Liver (tissue), 3 donors: ENCODE measurements around the gene SOBP.

Source experiments
- HNF4A ChIP-seq, 2 donors: conservative IDR thresholded peaks; 2 replicates each; pipeline ENCODE4 v1.6.1; 2016; ENCODE audit warnings: antibody characterized with exemption in 2 of 2, mild to moderate bottlenecking in 2 of 2
- NR2F2 ChIP-seq: IDR thresholded peaks from 2 replicates; pipeline ENCODE4 v1.6.1; 2016; ENCODE audit warnings: antibody characterized with exemption
- RXRA ChIP-seq, 2 donors: IDR thresholded peaks; 2 replicates each; pipeline ENCODE4 v1.6.1; 2017 to 2018; ENCODE audit warnings: antibody characterized with exemption in 2 of 2, mild to moderate bottlenecking in 1 of 2
- TF ChIP-seq, protein P1 (sequence below): IDR thresholded peaks from 2 replicates; pipeline ENCODE4 v1.6.1; 2016; ENCODE audit warnings: antibody characterized with exemption
- TF ChIP-seq, protein P2 (sequence below): IDR thresholded peaks from 2 replicates; pipeline ENCODE4 v1.6.1; 2016; ENCODE audit warnings: antibody characterized with exemption
- TF ChIP-seq, protein P3 (sequence below): fragments of 150-350 bp; IDR thresholded peaks from 2 replicates; pipeline ENCODE4 v1.5.1; 2017; ENCODE audit warnings: improper control_type of control experiment, low read depth, low read length; ENCODE audit not compliant: missing input control
- donor health status: healthy.
- donor health status: healthy.

DNA sequence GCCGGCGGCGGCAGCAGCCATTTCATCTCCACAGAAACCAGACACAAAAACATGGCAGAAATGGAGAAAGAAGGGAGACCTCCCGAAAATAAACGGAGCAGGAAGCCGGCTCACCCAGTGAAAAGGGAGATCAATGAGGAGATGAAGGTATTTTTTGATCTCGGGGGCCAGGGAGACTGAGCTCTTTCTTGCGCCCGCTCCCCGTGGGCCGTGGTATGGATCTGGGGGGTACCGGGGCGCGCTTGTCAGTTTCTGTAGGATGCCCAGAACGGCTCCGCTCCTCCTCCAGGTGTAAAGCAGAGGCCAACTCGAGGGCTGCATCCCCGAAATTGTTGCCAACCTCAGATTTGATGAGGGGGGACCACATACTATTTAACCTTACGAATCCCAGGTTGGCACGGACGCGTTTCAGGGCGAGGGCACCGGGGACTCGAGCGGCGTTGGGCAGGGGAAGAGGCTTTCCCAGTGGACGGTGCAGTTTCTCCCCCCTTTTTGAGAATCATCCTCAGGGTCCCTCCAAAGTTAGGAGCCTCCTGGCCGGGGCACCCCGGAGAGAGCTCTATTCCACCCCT is 735 bp downstream of the SOBP start:
- TF ChIP-seq HNF4A (conservative IDR thresholded peaks at IDR 0.05) (no peak), NR2F2 (no peak), RXRA (IDR thresholded peaks at IDR 0.05) (no peak)
- TF ChIP-seq, protein P1, sequence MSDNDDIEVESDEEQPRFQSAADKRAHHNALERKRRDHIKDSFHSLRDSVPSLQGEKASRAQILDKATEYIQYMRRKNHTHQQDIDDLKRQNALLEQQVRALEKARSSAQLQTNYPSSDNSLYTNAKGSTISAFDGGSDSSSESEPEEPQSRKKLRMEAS, result no peak
- TF ChIP-seq, protein P2, sequence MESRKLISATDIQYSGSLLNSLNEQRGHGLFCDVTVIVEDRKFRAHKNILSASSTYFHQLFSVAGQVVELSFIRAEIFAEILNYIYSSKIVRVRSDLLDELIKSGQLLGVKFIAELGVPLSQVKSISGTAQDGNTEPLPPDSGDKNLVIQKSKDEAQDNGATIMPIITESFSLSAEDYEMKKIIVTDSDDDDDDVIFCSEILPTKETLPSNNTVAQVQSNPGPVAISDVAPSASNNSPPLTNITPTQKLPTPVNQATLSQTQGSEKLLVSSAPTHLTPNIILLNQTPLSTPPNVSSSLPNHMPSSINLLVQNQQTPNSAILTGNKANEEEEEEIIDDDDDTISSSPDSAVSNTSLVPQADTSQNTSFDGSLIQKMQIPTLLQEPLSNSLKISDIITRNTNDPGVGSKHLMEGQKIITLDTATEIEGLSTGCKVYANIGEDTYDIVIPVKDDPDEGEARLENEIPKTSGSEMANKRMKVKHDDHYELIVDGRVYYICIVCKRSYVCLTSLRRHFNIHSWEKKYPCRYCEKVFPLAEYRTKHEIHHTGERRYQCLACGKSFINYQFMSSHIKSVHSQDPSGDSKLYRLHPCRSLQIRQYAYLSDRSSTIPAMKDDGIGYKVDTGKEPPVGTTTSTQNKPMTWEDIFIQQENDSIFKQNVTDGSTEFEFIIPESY, result no peak
- TF ChIP-seq, protein P3, sequence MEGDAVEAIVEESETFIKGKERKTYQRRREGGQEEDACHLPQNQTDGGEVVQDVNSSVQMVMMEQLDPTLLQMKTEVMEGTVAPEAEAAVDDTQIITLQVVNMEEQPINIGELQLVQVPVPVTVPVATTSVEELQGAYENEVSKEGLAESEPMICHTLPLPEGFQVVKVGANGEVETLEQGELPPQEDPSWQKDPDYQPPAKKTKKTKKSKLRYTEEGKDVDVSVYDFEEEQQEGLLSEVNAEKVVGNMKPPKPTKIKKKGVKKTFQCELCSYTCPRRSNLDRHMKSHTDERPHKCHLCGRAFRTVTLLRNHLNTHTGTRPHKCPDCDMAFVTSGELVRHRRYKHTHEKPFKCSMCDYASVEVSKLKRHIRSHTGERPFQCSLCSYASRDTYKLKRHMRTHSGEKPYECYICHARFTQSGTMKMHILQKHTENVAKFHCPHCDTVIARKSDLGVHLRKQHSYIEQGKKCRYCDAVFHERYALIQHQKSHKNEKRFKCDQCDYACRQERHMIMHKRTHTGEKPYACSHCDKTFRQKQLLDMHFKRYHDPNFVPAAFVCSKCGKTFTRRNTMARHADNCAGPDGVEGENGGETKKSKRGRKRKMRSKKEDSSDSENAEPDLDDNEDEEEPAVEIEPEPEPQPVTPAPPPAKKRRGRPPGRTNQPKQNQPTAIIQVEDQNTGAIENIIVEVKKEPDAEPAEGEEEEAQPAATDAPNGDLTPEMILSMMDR, result no peak
